ENCODE data around the gene LAMB1.

The LAMB1 gene

GRCh38 chr7:107998660-107999480, 4.1 kb downstream of the LAMB1 start:
- DNase-seq (ENCODE audit: low read depth): no peak

- DNase-seq (ENCODE audit: low read depth): no peak
Measured at GRCh38 chr7:107998150-107998549, 4.8 kb downstream of the LAMB1 start.

GRCh38 chr7:107996072-107996882, 6.7 kb downstream of the LAMB1 start:
- DNase-seq (ENCODE audit: low read depth): no peak

- DNase-seq (ENCODE audit: low read depth): no peak
Measured at GRCh38 chr7:107995184-107996071, 7.5 kb downstream of the LAMB1 start.

GRCh38 chr7:107994421-107995030, 8.4 kb downstream of the LAMB1 start:
- no peak for DNase-seq (ENCODE audit: low read depth)

GRCh38 chr7:107993891-107994291, 9.1 kb downstream of the LAMB1 start:
- DNase-seq (ENCODE audit: low read depth): no peak

GRCh38 chr7:107989618-107990373, 13.2 kb downstream of the LAMB1 start:
- DNase-seq (ENCODE audit: low read depth): no peak

GRCh38 chr7:107982918-107983389, 20.0 kb downstream of the LAMB1 start:
- peak; percentile 84 for DNase-seq (ENCODE audit: low read depth)

- DNase-seq (ENCODE audit: low read depth): no peak
Measured at GRCh38 chr7:107982042-107982840, 20.7 kb downstream of the LAMB1 start.

GRCh38 chr7:107981466-107981865, 21.5 kb downstream of the LAMB1 start:
- DNase-seq (ENCODE audit: low read depth): no peak

- DNase-seq (ENCODE audit: low read depth): no peak
Measured at GRCh38 chr7:107980671-107981190, 22.2 kb downstream of the LAMB1 start.

- no peak for DNase-seq (ENCODE audit: low read depth)
Measured at GRCh38 chr7:107980171-107980570, 22.8 kb downstream of the LAMB1 start.

- no peak for DNase-seq (ENCODE audit: low read depth)
Measured at GRCh38 chr7:107978815-107979408, 24.0 kb downstream of the LAMB1 start.

GRCh38 chr7:107977048-107977447, 25.9 kb downstream of the LAMB1 start:
- DNase-seq (ENCODE audit: low read depth): no peak

- no peak for DNase-seq (ENCODE audit: low read depth)
Measured at GRCh38 chr7:107976620-107977019, 26.3 kb downstream of the LAMB1 start.

GRCh38 chr7:107975394-107976013, 27.5 kb downstream of the LAMB1 start:
- DNase-seq (ENCODE audit: low read depth): no peak

- DNase-seq (ENCODE audit: low read depth): no peak
Measured at GRCh38 chr7:107973861-107974260, 29.1 kb downstream of the LAMB1 start.

GRCh38 chr7:107972941-107973376, 30.0 kb downstream of the LAMB1 start:
- DNase-seq (ENCODE audit: low read depth): no peak

- DNase-seq (ENCODE audit: low read depth): peak; percentile 78
Measured at GRCh38 chr7:107972075-107972482, 30.9 kb downstream of the LAMB1 start.
